GM18868 (cell line): ENCODE results near the gene ALG10B.
"Not testable (repeated sequence)": the region's sequence is repeated elsewhere in the genome, so short reads cannot be mapped to it uniquely, and the experiment has no call there.

ENCODE experiments used
- ATAC-seq: cut with Tn5 transposase; IDR thresholded peaks from one replicate; pipeline ENCODE4 v1.9.1; 2021; ENCODE audit warnings: mild to moderate bottlenecking, moderate library complexity; ENCODE audit not compliant: unreplicated experiment

ALG10B gene, protein sequence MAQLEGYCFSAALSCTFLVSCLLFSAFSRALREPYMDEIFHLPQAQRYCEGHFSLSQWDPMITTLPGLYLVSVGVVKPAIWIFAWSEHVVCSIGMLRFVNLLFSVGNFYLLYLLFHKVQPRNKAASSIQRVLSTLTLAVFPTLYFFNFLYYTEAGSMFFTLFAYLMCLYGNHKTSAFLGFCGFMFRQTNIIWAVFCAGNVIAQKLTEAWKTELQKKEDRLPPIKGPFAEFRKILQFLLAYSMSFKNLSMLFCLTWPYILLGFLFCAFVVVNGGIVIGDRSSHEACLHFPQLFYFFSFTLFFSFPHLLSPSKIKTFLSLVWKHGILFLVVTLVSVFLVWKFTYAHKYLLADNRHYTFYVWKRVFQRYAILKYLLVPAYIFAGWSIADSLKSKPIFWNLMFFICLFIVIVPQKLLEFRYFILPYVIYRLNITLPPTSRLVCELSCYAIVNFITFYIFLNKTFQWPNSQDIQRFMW

DNA sequence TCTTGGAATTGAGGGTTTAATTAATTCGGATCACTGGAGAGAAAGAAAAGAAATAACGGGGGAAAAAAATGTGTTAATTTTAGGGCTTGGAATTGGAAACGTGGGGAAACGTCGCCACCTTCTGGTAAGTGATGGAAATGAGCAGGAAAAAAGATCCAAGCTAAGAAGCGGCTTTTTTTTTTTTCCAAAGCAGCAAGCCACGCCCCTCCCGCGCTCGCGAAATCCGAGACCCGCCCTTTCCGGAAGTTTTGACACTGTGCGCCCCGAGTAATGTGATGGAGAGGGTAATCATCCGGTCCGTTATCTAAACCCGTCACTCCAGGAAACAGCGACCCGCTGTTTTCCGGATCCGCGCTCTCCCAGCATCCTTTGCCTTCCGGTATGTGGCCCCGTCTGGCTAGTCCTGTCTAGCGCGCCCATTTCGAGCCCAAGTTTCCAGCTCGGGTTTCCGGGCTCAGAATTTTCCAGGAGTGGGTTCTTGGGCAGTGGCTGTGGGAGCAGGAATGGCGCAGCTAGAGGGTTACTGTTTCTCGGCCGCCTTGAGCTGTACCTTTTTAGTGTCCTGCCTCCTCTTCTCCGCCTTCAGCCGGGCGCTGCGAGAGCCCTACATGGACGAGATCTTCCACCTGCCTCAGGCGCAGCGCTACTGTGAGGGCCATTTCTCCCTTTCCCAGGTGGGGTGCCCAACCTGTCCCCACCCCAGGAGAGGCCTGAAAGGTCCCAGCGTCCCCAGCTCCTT lies at the start of gene ALG10B:
Gene ALG10B (plus strand): TSS at position 384 of the 739 bp plus-strand sequence. CDS start 120 bp downstream, at position 504.
- ATAC-seq = peak; percentile 100

DNA sequence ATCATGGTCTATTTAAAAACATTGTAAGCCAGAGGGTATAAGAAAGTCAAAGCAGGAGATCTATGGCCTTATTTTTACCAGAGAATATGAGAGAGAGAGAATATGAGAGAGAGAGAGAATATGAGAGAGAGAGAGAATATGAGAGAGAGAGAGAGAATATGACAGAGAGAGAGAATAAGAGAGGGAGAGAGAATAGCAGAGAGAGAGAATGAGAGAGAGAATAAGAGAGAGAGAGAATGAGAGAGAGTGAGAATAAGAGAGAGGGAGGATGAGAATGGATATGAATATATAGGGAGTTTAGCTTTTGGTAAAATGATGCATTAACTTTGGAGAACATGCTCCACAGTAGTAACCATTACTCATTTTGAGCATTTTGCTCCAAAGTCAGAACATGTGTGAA lies 48.0 kb upstream of the ALG10B start:
- no peak for ATAC-seq

DNA sequence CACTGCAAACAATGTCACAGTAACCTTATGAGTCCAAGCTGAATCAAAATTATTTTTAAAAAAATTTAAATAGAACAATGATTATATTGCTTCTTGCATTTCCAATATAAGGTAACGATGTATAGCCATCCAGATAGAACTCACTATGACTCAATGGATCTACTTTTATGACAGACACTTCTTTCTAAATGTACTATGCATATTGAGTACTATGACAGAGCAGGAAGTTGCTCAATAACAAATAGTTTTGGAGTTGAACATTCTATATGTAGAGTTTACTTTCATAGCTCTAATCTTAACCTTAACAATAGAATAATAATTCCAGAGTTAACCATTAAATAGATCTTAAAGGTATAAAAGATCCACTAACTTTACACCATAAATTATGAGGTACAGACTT lies 46.7 kb upstream of the ALG10B start:
- ATAC-seq = no peak

DNA sequence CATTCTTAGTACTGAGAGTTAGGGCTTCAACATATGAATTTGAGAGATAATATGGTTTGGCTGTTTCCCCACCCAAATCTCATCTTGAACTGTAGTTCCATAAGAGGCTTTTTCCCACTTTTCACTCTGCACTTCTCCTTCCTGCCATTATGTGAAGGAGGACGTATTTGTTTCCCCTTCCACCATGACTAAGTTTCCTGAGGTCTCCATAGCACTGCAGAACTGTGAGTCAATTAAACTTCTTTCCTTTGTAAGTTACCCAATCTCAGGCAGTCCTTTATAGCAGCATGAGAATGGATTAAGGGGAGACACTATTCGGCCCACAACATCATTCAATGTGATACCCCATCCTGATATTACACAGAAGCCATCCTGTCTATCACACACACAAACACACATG lies 36.8 kb upstream of the ALG10B start:
- ATAC-seq = no peak

DNA sequence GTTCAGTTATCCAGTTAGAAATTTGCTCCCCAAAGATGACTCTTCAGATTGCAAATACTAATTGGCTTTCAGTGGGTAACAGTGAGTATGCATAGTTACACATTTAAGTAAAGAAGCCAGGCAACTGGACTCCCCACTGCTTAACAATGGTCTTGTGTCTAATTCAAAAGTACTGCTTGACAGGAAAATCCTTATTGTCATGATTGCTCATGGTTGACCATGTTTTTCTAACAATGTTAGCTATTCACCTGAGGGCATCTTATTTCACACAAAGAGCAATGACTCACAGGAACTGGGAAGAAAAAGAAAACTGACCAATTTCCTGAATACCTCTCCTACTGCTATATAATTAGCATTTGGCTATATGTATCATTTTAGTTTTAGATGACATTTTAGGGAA lies 33.7 kb upstream of the ALG10B start:
- ATAC-seq = no peak

DNA sequence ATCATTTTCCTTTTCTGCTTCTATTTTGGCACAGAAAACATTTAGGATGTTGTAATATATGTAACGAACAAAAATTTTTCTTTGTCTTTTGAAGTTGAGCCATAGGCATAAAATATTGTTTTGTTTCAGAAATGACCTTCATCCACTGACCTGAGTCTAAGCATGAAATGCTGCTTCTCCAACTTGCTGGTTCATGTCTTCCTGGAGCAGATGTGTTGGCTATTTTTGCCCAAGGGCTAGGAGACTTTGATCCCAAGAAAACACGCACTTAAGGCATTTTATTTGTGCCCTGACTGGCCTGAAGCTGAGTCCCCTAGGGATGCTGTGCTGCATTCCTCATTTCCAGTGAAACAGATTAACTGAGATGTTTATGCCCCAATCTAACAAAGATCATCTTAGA lies 27.2 kb upstream of the ALG10B start:
- ATAC-seq = no peak

DNA sequence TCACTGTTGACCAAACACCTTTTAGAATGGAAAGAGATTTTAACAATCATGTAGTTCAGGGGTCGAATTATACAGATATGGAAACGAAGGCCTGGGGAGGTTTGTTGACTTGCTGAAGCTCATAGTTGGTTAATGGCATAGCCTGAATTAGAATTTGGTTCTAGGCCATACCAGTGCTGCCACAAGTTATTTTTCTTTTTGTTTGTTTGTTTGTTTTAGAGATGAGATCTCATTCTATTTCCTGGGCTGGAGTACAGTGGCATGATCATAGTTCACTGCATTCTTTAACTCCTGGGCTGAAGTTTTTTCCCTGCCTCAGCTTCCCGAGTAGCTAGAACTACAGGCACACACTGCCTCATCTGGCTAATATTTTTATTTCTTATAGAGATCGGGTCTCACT lies 25.4 kb upstream of the ALG10B start:
- no peak for ATAC-seq

DNA sequence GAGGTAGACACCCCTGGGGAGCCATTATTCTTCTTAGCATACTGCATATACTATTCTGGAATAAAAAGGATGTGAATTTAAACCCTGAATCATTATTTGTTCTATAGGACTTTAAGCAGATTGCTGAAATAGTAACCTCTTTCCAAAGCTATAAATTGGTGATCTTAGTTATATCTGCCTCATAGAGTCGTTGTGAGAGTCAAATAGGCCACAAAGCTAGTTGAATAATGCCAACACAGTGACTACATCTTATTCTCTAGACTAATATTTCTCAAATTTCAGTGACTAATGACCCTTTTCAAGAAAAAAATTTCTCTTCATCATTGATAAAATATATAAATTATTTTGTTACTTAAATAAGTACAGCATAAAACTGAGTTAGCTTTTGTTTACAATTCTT lies 13.6 kb upstream of the ALG10B start:
- ATAC-seq = not testable (repeated sequence)

DNA sequence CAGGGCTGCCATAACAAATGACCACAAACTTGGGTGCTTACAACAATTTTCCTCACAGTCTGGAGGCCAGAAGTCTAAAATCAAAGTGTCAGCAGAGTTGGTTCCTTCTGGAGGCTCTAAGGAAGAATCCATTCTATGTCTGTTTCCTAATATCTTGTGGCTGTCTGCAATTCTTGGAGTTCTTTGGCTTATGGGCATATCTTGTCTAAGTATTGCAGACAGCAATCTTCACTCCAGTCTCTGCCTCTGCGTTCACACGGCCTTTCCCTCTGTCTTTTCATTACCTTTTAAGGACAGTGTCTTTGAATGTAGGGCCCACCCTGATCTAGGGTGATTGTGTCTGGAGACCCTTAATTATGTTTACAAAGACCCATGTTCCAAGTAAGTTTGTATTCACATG lies 5.4 kb downstream of the ALG10B start:
- ATAC-seq = not testable (repeated sequence)

DNA sequence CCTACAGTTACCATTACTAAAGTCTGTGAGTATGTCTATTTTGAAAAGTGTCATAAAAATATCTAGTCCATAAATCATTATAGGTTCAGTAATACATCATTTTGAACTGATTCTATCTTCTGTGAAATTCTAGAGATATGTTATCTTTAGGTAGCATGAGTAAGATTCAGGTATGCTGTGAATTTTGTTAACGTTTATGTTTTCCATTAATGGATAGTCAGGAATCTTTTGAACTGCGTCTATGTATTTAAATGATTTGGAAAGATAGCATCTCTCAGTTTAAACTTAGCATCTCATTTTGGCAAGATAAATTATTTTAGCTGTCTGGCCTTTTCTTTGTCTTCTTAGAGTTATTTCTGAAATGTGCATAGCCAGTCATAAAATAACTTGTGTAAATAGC lies 8.3 kb downstream of the ALG10B start:
- no peak for ATAC-seq

DNA sequence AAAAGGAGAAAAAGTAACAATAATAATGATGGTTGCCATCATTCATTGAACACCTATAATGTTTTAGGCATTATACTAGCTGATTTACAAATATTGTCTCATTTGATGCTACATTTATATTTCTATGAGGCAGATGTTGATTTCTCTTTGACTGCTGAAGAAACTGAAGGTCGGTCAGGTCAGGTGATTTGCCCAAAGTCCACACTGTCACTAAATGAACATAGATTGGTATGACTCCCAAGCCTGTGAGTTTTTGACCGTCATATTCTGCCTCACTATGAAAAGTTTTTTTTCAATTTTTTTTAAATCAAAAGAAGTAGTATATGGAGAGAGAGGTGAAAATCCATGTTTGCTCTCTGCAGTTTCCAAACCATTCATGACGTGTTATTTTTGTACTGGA lies 10.8 kb downstream of the ALG10B start:
- ATAC-seq = no peak

DNA sequence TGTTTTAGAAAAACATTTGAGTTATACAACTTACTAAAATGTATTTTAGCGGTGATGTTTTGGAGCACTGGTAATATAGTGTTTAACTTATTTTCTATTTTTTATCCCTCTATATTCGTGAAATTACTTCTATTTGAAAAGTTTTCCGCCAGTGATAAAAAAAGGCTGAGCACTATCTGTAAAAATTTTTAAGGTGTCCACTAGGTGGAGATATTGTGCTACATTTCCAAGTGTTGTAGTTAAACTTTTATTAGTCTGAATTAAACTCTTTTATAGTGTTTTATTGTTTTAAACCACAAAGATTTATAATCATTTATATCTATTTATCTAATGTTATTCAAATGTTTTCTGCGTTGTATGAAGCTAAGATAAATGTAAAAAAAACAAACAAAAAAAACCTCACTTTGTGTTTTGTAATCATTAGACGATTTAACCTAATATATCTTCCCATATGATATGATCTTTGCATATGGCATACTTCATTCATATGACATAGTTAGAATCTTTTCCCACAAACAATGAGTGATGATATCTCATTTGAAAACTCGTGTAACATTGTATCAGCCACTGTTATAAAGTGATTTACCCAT lies 11.8 kb downstream of the ALG10B start:
- peak; percentile 66 for ATAC-seq

DNA sequence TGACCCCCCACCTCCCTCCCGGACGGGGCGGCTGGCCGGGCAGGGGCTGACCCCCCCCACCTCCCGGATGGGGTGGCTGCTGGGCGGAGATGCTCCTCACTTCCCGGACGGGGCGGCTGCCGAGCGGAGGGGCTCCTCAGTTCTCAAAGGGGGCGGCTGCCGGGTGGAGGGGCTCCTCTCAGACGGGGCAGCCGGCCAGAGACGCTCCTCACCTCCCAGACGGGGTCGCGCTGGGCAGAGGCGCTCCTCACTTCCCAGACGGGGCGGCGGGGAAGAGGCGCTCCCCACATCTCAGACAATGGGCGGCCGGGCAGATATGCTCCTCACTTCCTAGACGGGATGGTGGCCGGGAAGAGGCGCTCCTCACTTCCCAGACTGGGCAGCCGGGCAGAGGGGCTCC lies 13.8 kb downstream of the ALG10B start:
- not testable (repeated sequence) for ATAC-seq

DNA sequence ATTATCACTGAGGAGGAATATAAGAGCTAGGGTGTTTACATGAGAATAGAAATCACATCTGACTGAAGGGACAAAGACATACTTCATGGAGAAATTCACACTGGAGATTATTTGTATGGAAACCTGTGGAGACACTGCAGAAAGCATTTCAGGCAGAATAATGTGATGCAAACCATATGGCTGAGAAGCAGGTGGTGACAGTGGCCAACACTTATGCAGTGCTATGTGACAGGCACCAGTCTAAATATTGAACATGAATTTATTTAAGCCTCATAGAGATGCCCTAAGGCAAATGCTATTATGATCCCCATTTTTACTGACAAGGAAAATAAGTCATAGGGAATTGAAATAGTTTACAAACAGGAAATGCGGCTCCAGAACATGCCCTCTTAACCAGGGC lies 16.2 kb downstream of the ALG10B start:
- ATAC-seq = no peak

DNA sequence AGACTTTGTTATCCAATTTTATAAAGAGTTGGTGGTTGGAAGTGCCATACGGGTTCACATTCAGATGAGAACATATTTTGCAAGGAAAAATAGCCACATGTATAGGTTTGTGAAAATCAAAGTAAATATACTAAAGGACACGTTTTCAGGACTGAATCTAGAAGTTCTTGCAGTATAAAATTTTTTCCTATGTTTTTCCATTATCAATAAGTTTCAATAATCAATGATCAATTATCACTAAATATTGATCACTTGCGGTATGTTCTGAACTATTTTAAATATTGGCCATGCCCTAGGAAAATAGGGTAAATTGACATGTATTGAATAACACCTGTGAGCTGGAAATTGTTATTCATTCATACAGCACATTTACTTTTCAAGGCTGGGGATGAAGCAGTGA lies 25.9 kb downstream of the ALG10B start:
- ATAC-seq = no peak

DNA sequence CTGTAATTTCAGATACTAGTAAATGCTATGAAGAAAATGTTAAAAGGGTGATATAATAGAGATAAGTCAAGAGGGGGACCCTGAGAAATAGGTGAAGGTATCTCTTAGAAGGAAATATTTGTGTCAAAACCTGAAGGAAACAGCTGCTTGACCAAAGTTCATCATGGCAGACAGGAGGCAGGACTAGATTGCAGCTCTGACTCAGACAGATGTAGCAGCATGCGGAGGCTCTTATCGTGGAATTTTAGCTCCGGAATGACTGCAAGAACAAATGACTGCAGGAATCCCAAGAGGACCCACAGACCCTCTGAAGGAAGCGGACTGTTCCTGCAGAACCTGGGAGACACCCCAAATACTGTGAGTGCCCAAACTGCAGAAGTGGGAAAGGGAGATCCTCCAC lies 26.7 kb downstream of the ALG10B start:
- not testable (repeated sequence) for ATAC-seq

DNA sequence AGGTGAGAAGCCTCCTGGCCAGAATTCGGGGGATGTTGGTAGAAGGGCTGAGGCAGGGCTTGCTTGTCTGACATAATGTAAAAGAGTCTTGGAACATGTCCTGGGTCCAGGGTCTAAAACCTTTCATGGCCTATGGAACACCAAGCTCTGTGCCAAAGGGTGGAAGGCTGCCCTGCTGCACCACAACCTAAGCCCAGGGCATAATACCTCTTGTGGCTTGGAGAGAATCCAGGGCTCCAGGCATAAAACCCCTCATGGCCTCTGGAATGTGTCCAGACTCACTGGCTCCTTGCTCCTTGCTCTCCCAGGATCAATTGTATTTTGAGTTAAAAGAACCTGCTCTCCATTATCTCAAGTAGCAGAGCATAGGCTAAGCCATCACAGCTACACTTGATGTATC lies 27.3 kb downstream of the ALG10B start:
- not testable (repeated sequence) for ATAC-seq

DNA sequence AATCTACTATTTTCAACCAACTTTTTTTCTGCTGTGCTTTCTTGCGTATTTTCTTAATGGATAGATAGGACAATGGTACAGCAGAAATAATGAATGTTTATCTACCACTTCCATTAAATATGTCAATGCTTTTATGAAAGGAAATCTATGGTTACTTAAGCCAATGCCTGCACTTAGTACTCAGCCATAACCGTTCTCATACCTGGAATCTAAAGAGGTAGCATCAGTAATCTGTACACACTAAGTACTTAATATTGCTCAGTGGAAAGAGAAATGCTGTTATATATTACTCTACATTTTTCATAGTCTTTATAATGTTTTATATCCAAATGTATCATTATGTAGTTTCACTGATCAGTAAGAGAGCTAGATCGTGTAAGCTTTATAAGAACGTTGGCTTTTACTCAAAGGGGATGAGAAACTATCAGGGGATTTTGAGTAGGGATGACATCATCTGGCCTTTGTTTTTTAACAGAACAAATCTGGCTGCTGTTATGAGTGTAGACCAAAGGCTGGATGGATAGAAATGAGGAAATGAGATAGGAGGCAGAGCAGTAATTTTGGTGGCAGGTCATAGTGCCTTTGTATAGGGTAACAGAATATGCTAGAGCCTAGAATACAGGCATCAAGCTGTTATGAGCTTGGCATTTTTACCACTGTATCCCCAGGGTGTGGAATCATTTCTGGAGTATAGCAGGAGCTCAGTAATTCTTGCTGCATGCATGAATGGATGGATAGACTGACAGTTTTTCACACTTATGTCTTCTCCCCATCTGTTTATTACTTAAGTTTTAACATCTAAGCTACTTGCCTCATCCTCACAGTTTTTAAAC lies 34.0 kb downstream of the ALG10B start:
- ATAC-seq = peak; percentile 99

DNA sequence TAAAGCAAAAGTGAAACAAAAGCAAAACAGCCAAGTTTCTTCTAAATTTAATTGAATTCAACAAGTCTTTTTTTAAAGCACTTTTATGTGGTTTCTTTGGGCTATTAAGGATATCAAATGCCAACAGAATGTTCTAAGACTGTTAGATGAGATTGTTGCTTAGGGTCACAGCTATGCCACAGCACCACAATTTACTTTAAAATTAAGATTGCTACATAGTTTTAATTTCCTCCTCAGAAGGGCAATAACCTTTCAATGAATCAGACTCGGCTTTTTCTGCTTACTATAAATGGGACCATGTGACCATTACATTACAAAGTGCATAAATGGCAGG lies 34.6 kb downstream of the ALG10B start:
- not testable (repeated sequence) for ATAC-seq

DNA sequence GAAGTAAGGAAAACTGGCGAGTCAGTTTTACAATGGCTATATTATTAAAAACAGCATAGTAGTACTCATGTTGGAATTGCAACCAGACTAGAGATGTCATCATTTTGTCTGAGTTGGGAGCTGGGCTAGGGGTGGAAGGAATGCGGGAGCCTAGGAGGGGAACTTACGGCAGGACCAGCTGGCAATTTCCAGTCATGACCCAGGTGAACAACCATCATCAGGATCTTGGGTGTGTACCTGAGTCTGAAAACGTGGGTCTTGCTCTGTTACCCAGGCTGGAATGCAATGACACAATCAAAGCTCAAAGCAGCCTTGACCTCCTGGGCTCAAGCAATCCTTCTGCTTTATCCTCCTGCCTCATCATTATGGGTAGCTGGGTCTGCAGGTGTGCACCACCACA lies 50.9 kb downstream of the ALG10B start:
- ATAC-seq = no peak

DNA sequence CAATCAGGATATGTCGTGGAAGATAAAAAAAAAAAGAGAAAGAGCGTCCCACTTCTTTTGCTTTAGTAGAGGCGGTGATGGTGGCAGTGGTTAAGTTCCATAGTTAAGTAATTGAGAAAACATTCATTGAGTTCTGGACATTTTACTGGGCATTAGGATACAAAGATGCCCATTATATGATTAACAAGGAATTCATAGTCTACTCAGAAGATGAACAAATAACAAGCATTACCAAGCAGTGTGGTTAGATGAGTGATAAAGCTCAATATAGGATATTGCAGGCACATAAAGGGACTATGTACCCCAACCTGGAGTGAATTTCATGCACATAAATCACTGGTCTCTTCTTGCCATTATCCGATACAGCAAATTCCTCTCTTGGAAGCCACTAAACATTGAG lies 53.7 kb downstream of the ALG10B start:
- ATAC-seq = no peak
